Caco-2 (cell line): ENCODE data around the gene PARS2. TPM values are rescaled to one million over a fixed set of nuclear protein-coding genes. Genes with fewer than 3 reads are reported as not detected.

Experiments
- BruUV-seq: library from RNA; stranded (reverse); fragments of 400-500 nt; replicated peaks from 2 replicates; lab custom pipeline; 2021; lab: Mats Ljungman, UMichigan
- CTCF ChIA-PET: fragments of 300-600 bp; sonication (Branson Sonifier 250); formaldehyde crosslinking; loops from one replicate; lab custom pipeline; 2022; ENCODE audit warnings: antibody characterized with exemption; lab: Charles Lee
- POLR2A ChIA-PET: fragments of 300-600 bp; sonication (Branson Sonifier 250); formaldehyde crosslinking; loops from one replicate; lab custom pipeline; 2022; ENCODE audit warnings: antibody characterized with exemption; lab: Charles Lee
- DNase-seq, 2 experiments: peaks; one replicate each; pipeline versions ENCODE4 v3.0.0 to v3.0.0-alpha.2; 2020 to 2022
- H3K27me3 ChIP-seq: replicated peaks from 2 replicates; pipeline ENCODE4 v1.6.0; 2011; ENCODE audit warnings: low read length; ENCODE audit not compliant: control insufficient read depth, insufficient read depth
- H3K36me3 ChIP-seq: 2 replicates; pipeline ENCODE4 v1.5.1; 2011; ENCODE audit warnings: low read length; ENCODE audit not compliant: control insufficient read depth, insufficient read depth
- H3K4me1 ChIP-seq: fragments of 250-450 bp; sonication (Bioruptor Pico); 2 replicates; pipeline ENCODE4 v1.5.1; 2020; ENCODE audit warnings: mild to moderate bottlenecking
- H3K4me3 ChIP-seq: 2 replicates; pipeline ENCODE4 v1.5.1; 2011; ENCODE audit warnings: low read depth, mild to moderate bottlenecking, control low read depth, low read length
- H3K9me3 ChIP-seq: fragments of 250-450 bp; sonication (Bioruptor Pico); 2 replicates; pipeline ENCODE4 v1.5.1; 2020; ENCODE audit warnings: mild to moderate bottlenecking, moderate library complexity
- H3K27ac Mint-ChIP-seq: one replicate; pipeline ENCODE4 v1.8.0; 2022; ENCODE audit warnings: mixed read lengths; ENCODE audit not compliant: unreplicated experiment
- H3K27me3 Mint-ChIP-seq: one replicate; pipeline ENCODE4 v1.8.0; 2022; ENCODE audit warnings: mixed read lengths; ENCODE audit not compliant: insufficient read depth, unreplicated experiment
- H3K36me3 Mint-ChIP-seq: one replicate; pipeline ENCODE4 v1.8.0; 2022; ENCODE audit warnings: mild to moderate bottlenecking, mixed read lengths; ENCODE audit not compliant: insufficient read depth, unreplicated experiment
- H3K4me1 Mint-ChIP-seq: one replicate; pipeline ENCODE4 v1.8.0; 2022; ENCODE audit warnings: low read depth, mixed read lengths; ENCODE audit not compliant: unreplicated experiment
- H3K4me3 Mint-ChIP-seq: one replicate; pipeline ENCODE4 v1.8.0; 2022; ENCODE audit warnings: mild to moderate bottlenecking, moderate library complexity, mixed read lengths; ENCODE audit not compliant: unreplicated experiment
- H3K9me3 Mint-ChIP-seq: one replicate; pipeline ENCODE4 v1.8.0; 2022; ENCODE audit warnings: mixed read lengths; ENCODE audit not compliant: unreplicated experiment
- CTCF ChIP-seq, 2 experiments: fragments of 200-600 bp in 1 of 2; IDR thresholded peaks; 1 replicate in 1 of 2; 2 replicates in 1 of 2; pipeline versions ENCODE4 v1.5.1 to v1.8.0; 2011 to 2022; ENCODE audit warnings: antibody characterized with exemption in 1 of 2, control low read depth in 1 of 2, inconsistent platforms in 1 of 2, low read depth in 1 of 2, low read length in 1 of 2, mild to moderate bottlenecking in 1 of 2, moderate library complexity in 1 of 2; ENCODE audit not compliant: insufficient read depth in 1 of 2, severe bottlenecking in 1 of 2, unreplicated experiment in 1 of 2
- intact Hi-C: fragments of 100-400 bp; cut with micrococcal nuclease; formaldehyde crosslinking; loops from one replicate; pipeline ENCODE4 v1.10.0; 2022; ENCODE audit not compliant: unreplicated experiment
- total RNA-seq: library from RNA; stranded (reverse); gene quantifications from 2 replicates; pipeline ENCODE4 v1.2.3, GENCODE V29; 2022

The PARS2 gene
- total RNA-seq, 1 experiment from 2014 or later = 5.8 TPM

- Histone ChIP-seq H3K4me1 (no peaks in the 10 kb centered on the region), H3K36me3 (no peaks in the 10 kb centered on the region), H3K4me3 (no peak overlapping the region), H3K9me3 (no peaks in the 10 kb centered on the region), H3K27me3 (no peaks in the 10 kb centered on the region)
- Mint-ChIP-seq H3K27ac (no peak overlapping the region), H3K27me3 (no peaks in the 10 kb centered on the region), H3K9me3 (no peaks in the 10 kb centered on the region), H3K4me1 (peaks cover 7% of the 10 kb centered on the region), H3K4me3 (no peak overlapping the region), H3K36me3 (no peaks in the 10 kb centered on the region)
- no TSS peak for BruUV-seq
- no peak for DNase-seq
- POLR2A ChIA-PET = no interaction called here
- no peak for TF ChIP-seq CTCF (IDR thresholded peaks at IDR 0.05; ENCODE audit: insufficient read depth in 1 of 2, low read depth in 1 of 2, low read length in 1 of 2, severe bottlenecking in 1 of 2, unreplicated experiment in 1 of 2)
- CTCF ChIA-PET = interaction anchor here (1.9 kb wide), 1 partner anchor 34 kb away, joined by 15 read pairs; the partner anchor contains the start of gene TTC22
- intact Hi-C loops = no loop called here
These were observed 3.2 kb upstream of the PARS2 start for GRCh38 chr1:54767526-54767925.

GRCh38 chr1:54766726-54767125, 2.4 kb upstream of the PARS2 start:
- Histone ChIP-seq H3K4me1 (no peaks in the 10 kb centered on the region), H3K9me3 (no peaks in the 10 kb centered on the region), H3K4me3 (no peak overlapping the region), H3K27me3 (no peaks in the 10 kb centered on the region), H3K36me3 (no peaks in the 10 kb centered on the region)
- ChIA-PET POLR2A (interaction anchor here (0.6 kb wide), 1 partner anchor 34 kb away, joined by 3 read pairs; no protein-coding TSS in a partner anchor), CTCF (interaction anchor here (0.7 kb wide), 1 partner anchor 35 kb away, joined by 4 read pairs; no protein-coding TSS in a partner anchor)
- intact Hi-C loops = no loop called here
- H3K27ac Mint-ChIP-seq = no peak overlapping the region
- no TSS peak for BruUV-seq
- no peaks in the 10 kb centered on the region for H3K36me3 Mint-ChIP-seq
- H3K4me3 Mint-ChIP-seq = no peak overlapping the region
- no peaks in the 10 kb centered on the region for H3K9me3 Mint-ChIP-seq
- no peak for DNase-seq
- no peak for TF ChIP-seq CTCF (IDR thresholded peaks at IDR 0.05; ENCODE audit: insufficient read depth in 1 of 2, low read depth in 1 of 2, low read length in 1 of 2, severe bottlenecking in 1 of 2, unreplicated experiment in 1 of 2)
- peaks cover 7% of the 10 kb centered on the region for H3K4me1 Mint-ChIP-seq
- H3K27me3 Mint-ChIP-seq = no peaks in the 10 kb centered on the region

- no peak for TF ChIP-seq CTCF (IDR thresholded peaks at IDR 0.05; ENCODE audit: insufficient read depth in 1 of 2, low read depth in 1 of 2, low read length in 1 of 2, severe bottlenecking in 1 of 2, unreplicated experiment in 1 of 2)
- peak overlapping the region; percentile 93 for H3K27ac Mint-ChIP-seq
- H3K27me3 ChIP-seq = no peaks in the 10 kb centered on the region
- peak overlapping the region; percentile 88 for H3K4me3 Mint-ChIP-seq
- POLR2A ChIA-PET = interaction anchor here (1.0 kb wide), 1 partner anchor 7 kb away, joined by 3 read pairs; no protein-coding TSS in a partner anchor
- no peaks in the 10 kb centered on the region for H3K9me3 Mint-ChIP-seq
- H3K4me3 ChIP-seq = peak overlapping the region; percentile 34
- H3K4me1 ChIP-seq = no peaks in the 10 kb centered on the region
- H3K27me3 Mint-ChIP-seq = no peaks in the 10 kb centered on the region
- DNase-seq = no peak
- H3K4me1 Mint-ChIP-seq = peaks cover 7% of the 10 kb centered on the region
- no peaks in the 10 kb centered on the region for H3K36me3 Mint-ChIP-seq
- CTCF ChIA-PET = interaction anchor here (1.9 kb wide), 1 partner anchor 36 kb away, joined by 18 read pairs; the partner anchor contains the start of gene TTC22
- no peaks in the 10 kb centered on the region for H3K9me3 ChIP-seq
- intact Hi-C loops = loop anchor here (1.0 to 5.0 kb wide), 3 partner anchors 36 to 48 kb away; partner anchors contain the start of genes TTC22 and TTC4
- BruUV-seq = no TSS peak
- H3K36me3 ChIP-seq = no peaks in the 10 kb centered on the region
These were observed 719 bp upstream of the PARS2 start for GRCh38 chr1:54764922-54765561.
